Measurements from ENCODE around the gene SF3B4.
"Not testable (repeated sequence)": the region's sequence is repeated elsewhere in the genome, so short reads cannot be mapped to it uniquely, and the experiment has no call there.

SF3B4 gene, protein sequence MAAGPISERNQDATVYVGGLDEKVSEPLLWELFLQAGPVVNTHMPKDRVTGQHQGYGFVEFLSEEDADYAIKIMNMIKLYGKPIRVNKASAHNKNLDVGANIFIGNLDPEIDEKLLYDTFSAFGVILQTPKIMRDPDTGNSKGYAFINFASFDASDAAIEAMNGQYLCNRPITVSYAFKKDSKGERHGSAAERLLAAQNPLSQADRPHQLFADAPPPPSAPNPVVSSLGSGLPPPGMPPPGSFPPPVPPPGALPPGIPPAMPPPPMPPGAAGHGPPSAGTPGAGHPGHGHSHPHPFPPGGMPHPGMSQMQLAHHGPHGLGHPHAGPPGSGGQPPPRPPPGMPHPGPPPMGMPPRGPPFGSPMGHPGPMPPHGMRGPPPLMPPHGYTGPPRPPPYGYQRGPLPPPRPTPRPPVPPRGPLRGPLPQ

DNA sequence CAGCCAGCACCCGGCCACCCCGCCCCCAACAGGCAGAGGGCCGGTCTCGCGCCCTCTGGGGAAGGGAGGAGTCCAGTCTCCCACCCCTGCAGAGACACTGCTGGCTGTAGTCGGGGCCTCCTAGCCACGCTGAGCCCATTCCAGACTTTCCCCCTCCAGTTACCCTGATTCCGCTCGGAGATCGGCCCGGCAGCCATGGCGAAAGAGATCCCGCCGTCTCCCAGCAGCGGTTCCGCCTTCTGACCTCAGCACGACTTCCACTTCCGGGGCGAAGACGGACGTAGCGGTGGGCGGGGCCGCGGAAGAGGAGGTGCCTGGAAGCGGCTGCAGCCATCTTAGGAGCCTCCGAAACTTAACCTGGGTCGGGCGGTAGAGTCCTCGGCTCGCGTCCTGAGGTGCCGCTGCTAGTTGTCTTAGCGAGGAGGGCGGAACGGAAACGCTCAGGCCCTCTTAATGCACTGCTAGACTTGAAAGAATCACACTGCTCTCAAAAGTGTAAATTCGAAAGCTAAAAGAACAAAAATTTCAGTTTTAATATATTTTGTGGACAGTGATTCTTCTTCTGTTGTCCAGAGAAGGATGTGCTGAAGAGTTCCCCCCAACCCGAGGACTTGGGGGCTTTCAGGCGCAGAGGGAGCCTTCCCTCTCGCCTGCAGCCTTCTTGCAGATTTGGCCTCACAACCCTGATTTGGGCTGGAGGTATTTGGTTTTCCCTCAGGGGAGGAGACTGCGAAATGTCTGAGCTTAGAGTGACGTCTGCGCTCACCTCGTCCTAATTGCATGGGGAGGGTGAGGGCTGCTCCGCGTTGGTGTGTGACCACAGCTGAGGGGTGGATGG lies at the start of gene SF3B4:
SF3B4 (minus strand) TSS at position 241 of the 838 bp plus-strand sequence; CDS start at position 197, 44 bp downstream.
- no peaks in the 10 kb centered on the region for H3K27me3 Mint-ChIP-seq
- H3K4me1 Mint-ChIP-seq (ENCODE audit: low read depth) = peaks cover 40% of the 10 kb centered on the region
- peak within 1 kb of the TSS; percentile 95 for H3K27ac Mint-ChIP-seq
- peaks cover 18% of the 10 kb centered on the region for H3K36me3 Mint-ChIP-seq
- no peaks in the 10 kb centered on the region for H3K9me3 Mint-ChIP-seq (ENCODE audit: low read depth)
- peak within 1 kb of the TSS; percentile 98 for H3K4me3 Mint-ChIP-seq

DNA sequence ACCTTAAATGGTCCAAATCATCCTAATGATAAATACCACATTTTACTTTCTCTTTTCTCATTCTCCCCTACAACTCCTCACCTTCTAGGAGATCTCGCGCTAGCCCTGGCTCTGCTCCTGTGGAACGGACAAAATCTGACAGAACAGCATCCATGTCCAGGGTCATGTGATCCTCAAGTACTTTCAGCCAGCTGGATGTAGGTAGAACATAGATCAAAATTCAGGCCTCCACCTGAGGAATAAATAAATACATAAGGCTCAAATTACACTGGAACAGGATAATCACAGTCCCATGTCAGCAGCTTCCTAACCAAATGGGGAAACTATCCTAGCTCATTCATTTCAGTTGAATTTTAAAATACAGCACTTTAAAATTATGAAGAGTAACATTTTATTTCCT lies 49.7 kb upstream of the SF3B4 start:
- no peaks in the 10 kb centered on the region for H3K9me3 Mint-ChIP-seq (ENCODE audit: low read depth)
- no peaks in the 10 kb centered on the region for H3K27me3 Mint-ChIP-seq
- H3K27ac Mint-ChIP-seq = no peak overlapping the region
- peaks cover 31% of the 10 kb centered on the region for H3K4me1 Mint-ChIP-seq (ENCODE audit: low read depth)
- H3K36me3 Mint-ChIP-seq = peaks cover 20% of the 10 kb centered on the region
- no peak overlapping the region for H3K4me3 Mint-ChIP-seq

DNA sequence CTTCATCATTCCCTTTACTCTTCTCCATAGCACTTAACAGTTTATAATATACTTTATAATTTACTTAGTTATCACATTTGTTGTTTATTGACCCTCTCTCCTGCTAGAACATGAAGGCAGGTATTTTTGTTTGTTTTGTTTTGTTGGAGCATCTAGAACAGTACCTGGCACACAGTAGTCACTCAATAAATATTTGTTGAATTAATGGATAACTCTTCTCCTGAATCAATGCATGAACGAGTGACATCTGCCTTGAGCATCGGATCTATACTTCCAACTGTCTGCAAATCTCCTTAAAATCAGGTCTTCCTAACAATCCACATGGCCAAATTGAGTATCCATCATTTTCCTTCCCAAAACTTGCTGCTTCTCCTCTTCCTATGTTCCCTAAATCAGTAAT lies 44.9 kb upstream of the SF3B4 start:
- Mint-ChIP-seq H3K36me3 (peaks cover 24% of the 10 kb centered on the region), H3K27me3 (no peaks in the 10 kb centered on the region), H3K4me3 (no peak overlapping the region), H3K4me1 (ENCODE audit: low read depth) (peaks cover 1% of the 10 kb centered on the region), H3K9me3 (ENCODE audit: low read depth) (no peaks in the 10 kb centered on the region), H3K27ac (no peak overlapping the region)

DNA sequence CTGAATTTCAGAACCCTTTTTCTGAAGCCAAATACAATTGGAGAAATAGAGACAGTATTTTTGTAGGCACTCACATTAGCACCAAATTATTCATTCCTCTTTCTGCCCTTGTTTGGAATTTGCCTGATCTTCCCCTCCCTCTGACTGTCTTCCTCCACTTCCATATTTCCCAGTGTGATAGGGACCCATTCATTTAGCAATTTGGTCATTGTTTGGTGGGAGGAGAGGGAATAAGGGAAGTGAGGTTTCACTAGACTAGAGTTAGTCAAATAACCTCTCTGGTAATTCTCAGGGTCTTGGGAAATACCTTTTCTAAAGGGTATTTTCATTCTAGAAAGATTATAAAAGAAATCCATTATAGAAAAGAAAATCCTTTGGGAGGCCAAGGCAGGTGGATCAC lies 40.0 kb upstream of the SF3B4 start:
- Mint-ChIP-seq H3K27me3 (no peaks in the 10 kb centered on the region), H3K9me3 (ENCODE audit: low read depth) (no peaks in the 10 kb centered on the region), H3K36me3 (peaks cover 13% of the 10 kb centered on the region), H3K4me1 (ENCODE audit: low read depth) (peaks cover under 1% of the 10 kb centered on the region), H3K27ac (peak overlapping the region; percentile 64), H3K4me3 (no peak overlapping the region)

DNA sequence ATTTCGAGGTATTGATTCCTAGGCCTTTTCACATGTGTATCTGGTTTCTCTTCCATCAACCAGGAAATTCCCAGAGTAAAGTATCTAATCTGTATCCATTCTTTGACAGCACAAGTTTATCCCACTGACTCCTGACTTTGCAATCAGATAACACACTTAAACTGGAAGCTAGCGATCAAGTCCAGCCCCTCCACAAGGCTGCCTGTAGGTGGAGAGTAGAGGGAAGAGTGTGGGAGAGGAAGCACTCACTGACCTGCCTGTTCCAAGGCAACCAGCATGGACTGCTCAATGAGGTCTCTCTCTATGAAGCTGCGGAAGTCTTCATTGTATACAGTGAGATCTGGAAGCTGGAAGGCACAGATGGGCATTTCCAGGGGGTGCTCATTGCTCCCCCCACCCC lies 39.4 kb upstream of the SF3B4 start:
- H3K27me3 Mint-ChIP-seq = no peaks in the 10 kb centered on the region
- peaks cover 8% of the 10 kb centered on the region for H3K36me3 Mint-ChIP-seq
- H3K4me1 Mint-ChIP-seq (ENCODE audit: low read depth) = peaks cover 6% of the 10 kb centered on the region
- H3K4me3 Mint-ChIP-seq = no peak overlapping the region
- H3K27ac Mint-ChIP-seq = no peak overlapping the region
- no peaks in the 10 kb centered on the region for H3K9me3 Mint-ChIP-seq (ENCODE audit: low read depth)

DNA sequence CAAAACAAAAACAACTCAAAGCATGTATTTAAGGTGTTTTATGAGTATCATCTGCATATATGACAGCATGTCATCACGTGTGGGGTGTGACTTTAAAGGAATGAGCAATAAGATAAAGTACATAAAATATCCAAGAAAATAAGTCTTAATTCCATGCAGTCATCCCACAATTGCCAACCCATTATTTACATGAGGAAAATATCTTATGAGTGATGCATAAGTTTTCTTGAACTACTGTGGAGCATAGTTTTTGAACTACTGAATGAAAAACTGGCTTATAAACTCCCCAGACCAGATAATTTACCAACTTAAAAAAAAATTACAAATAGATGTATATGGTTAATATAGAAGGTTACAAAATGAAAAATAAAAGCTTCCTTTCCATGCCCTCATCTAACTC lies 38.8 kb upstream of the SF3B4 start:
- Mint-ChIP-seq H3K4me3 (no peak overlapping the region), H3K9me3 (ENCODE audit: low read depth) (no peaks in the 10 kb centered on the region), H3K4me1 (ENCODE audit: low read depth) (peaks cover 7% of the 10 kb centered on the region), H3K27ac (no peak overlapping the region), H3K36me3 (peaks cover 5% of the 10 kb centered on the region), H3K27me3 (no peaks in the 10 kb centered on the region)

DNA sequence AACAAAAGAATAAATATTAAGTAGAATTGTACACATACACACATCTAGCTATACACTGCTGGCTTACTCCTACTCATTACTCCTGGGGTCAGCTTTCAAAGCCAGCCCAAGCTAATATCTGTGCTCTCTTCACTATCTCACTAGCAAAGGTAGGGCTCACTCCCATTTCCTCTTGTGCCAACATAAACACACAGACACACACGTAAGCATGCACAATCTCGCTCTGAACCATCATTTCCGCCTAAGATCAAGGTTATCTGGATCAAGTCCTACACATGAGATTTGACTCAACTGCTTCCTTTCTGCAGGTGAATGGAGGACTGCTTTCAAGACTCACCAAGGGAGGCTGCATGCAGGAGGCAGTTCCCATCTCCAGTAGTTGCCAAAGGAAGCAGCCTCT lies 37.8 kb upstream of the SF3B4 start:
- Mint-ChIP-seq H3K4me1 (ENCODE audit: low read depth) (peaks cover 7% of the 10 kb centered on the region), H3K4me3 (no peak overlapping the region), H3K27me3 (no peaks in the 10 kb centered on the region), H3K9me3 (ENCODE audit: low read depth) (no peaks in the 10 kb centered on the region), H3K27ac (no peak overlapping the region), H3K36me3 (peaks cover 7% of the 10 kb centered on the region)

DNA sequence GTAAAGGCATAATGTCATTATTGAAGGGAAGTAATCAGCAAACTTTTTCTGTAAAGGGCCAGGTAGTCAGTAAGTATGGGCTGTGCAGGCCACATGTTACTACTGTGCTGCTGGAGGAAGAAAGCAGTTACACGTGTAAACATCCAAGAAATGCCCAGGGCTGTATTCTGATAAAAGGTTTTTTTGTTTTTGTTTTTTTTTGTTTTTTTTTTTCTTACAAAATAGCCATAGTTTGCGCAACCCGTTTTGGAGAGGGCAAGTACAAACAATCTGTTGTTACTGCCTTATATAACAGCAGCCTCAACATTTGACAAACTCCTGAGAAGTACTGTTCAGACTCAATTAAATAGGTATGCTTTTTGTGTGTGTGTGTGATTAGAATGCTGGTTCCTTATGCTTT lies 35.8 kb upstream of the SF3B4 start:
- Mint-ChIP-seq H3K36me3 (peaks cover 13% of the 10 kb centered on the region), H3K27me3 (no peaks in the 10 kb centered on the region), H3K27ac (peak overlapping the region; percentile 64), H3K4me1 (ENCODE audit: low read depth) (peaks cover 7% of the 10 kb centered on the region), H3K9me3 (ENCODE audit: low read depth) (no peaks in the 10 kb centered on the region), H3K4me3 (no peak overlapping the region)

DNA sequence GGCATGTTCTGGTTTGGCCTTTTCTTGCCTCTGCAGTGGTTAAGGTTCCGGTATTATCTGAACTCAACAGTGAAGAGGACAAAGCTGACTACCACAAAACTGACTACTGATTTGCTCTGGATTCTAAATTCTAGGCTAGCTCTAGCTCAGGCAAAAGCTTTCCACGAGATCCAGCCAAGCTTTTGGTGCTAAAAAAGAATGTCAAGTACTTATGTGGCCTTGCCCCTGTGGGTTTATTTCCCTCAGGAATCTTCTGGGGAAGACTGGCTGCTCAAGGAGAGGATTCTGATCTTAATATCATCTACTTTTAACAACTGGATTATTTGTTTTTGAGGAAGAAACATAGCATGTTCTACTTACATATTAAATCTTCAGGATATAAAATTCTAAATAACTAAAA lies 35.1 kb upstream of the SF3B4 start:
- no peaks in the 10 kb centered on the region for H3K27me3 Mint-ChIP-seq
- H3K36me3 Mint-ChIP-seq = peaks cover 16% of the 10 kb centered on the region
- H3K4me3 Mint-ChIP-seq = no peak overlapping the region
- peak overlapping the region; percentile 64 for H3K27ac Mint-ChIP-seq
- peaks cover 7% of the 10 kb centered on the region for H3K4me1 Mint-ChIP-seq (ENCODE audit: low read depth)
- no peaks in the 10 kb centered on the region for H3K9me3 Mint-ChIP-seq (ENCODE audit: low read depth)

DNA sequence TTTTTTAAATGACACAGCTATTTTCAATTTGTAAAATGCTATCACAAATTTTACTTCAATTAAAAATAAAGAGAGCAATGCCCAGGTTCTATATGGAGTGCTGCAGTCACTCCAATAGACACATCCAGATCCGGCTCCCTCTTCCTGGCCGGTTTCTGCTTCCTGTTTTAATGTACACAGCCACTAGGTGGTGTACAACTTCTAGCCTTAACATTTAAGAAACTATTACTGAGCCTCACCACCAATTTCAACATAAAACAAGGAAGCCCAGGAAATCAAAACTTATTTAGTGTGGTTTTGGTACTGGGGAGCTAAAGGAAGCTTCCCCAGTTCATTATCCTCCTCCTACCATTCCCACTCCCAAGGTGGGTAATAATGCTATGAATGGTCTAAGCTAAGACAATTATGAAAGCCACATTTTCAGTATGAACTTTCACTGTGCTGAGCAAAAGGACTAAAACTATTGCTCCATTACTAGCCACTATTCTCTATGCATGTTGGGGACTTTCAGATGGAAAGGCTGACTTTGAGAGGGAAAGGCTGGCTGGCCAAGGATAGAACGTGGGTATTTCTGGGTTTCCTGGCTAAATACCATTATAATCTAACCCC lies 34.5 kb upstream of the SF3B4 start:
- no peak overlapping the region for H3K4me3 Mint-ChIP-seq
- no peak overlapping the region for H3K27ac Mint-ChIP-seq
- H3K9me3 Mint-ChIP-seq (ENCODE audit: low read depth) = no peaks in the 10 kb centered on the region
- peaks cover 16% of the 10 kb centered on the region for H3K36me3 Mint-ChIP-seq
- H3K4me1 Mint-ChIP-seq (ENCODE audit: low read depth) = peaks cover 7% of the 10 kb centered on the region
- no peaks in the 10 kb centered on the region for H3K27me3 Mint-ChIP-seq

DNA sequence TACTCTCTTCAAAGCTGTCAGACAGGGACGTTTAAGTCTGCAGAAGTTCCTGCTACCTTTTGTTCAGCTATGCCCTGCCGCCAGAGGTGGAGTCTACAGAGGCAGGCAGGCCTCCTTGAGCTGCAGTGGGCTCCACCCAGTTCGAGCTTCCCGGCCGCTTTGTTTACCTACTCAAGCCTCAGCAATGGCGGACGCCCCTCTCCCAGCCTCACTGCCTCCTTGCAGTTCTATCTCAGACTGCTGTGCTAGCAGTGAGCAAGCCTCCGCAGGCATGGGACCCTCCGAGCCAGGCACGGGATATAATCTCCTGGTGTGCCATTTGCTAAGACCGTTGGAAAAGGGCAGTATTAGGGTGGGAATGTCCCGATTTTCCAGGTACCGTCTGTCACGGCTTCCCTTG lies 29.9 kb upstream of the SF3B4 start:
- not testable (repeated sequence) for H3K4me3 Mint-ChIP-seq; H3K27ac Mint-ChIP-seq; H3K9me3 Mint-ChIP-seq (ENCODE audit: low read depth); H3K27me3 Mint-ChIP-seq; H3K4me1 Mint-ChIP-seq (ENCODE audit: low read depth)
- peaks cover 20% of the 10 kb centered on the region for H3K36me3 Mint-ChIP-seq

DNA sequence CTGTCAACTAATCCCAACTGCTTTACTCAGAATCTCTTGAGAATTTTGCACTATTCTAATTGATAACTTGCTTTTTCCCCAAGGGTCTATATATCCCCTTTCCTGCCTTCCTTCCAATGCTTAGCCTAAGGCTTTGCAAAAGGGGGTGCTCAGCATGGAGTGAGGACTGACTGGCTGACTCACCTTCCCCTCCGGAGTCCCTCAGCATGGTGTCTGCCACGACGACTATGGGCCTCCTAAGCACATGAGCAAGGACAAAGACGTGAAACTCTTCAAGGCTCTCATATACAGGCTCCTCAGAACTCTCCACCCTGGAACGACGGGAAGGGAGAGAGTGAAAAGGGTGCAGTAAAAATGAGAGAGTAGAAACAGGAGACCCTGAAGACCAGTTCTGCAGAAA lies 22.3 kb upstream of the SF3B4 start:
- no peak overlapping the region for H3K27ac Mint-ChIP-seq
- H3K9me3 Mint-ChIP-seq (ENCODE audit: low read depth) = no peaks in the 10 kb centered on the region
- no peak overlapping the region for H3K4me3 Mint-ChIP-seq
- H3K4me1 Mint-ChIP-seq (ENCODE audit: low read depth) = no peaks in the 10 kb centered on the region
- H3K36me3 Mint-ChIP-seq = peaks cover 12% of the 10 kb centered on the region
- no peaks in the 10 kb centered on the region for H3K27me3 Mint-ChIP-seq

DNA sequence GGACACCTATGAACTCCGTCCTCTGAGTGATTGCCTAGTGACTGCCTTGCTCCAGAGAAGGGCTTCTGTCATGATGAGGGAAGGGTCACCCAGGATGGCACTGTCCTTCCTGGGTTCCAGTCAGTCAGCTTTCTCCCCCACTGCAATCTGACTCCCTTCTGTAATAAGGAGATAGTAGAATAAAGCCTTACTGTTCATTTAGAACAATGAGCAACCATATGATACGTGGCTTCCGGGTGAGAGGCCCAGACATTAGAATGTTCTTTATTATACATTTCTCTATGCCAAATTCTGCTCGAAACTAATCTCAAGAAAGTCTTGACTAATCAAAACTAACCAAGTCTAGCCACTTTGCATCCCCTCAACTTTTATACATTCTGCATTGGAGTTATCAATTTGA lies 17.6 kb upstream of the SF3B4 start:
- no peak overlapping the region for H3K4me3 Mint-ChIP-seq
- peaks cover 9% of the 10 kb centered on the region for H3K36me3 Mint-ChIP-seq
- H3K27ac Mint-ChIP-seq = no peak overlapping the region
- no peaks in the 10 kb centered on the region for H3K9me3 Mint-ChIP-seq (ENCODE audit: low read depth)
- no peaks in the 10 kb centered on the region for H3K27me3 Mint-ChIP-seq
- H3K4me1 Mint-ChIP-seq (ENCODE audit: low read depth) = peaks cover 4% of the 10 kb centered on the region

DNA sequence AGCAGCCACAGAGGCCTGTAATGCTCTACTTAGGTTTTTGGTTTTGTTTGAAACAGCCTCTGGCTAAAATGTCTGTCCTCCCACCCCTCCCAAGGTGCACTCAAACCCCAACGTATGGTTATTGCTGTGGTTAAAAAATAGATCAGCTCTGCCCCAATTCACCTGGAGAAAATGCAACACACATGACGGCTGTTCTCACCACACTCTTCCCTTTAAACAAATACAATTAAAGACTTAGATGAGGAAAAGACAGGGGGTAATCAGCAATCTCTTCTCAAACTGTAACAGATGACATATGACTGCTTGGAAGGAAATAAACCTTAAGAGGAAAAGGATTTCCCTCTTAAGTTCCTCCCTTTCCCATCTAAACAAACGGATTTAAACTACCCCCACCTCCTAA lies 15.3 kb upstream of the SF3B4 start:
- H3K9me3 Mint-ChIP-seq (ENCODE audit: low read depth) = no peaks in the 10 kb centered on the region
- peaks cover 9% of the 10 kb centered on the region for H3K36me3 Mint-ChIP-seq
- no peaks in the 10 kb centered on the region for H3K27me3 Mint-ChIP-seq
- peak overlapping the region; percentile 54 for H3K27ac Mint-ChIP-seq
- no peak overlapping the region for H3K4me3 Mint-ChIP-seq
- peaks cover 17% of the 10 kb centered on the region for H3K4me1 Mint-ChIP-seq (ENCODE audit: low read depth)

DNA sequence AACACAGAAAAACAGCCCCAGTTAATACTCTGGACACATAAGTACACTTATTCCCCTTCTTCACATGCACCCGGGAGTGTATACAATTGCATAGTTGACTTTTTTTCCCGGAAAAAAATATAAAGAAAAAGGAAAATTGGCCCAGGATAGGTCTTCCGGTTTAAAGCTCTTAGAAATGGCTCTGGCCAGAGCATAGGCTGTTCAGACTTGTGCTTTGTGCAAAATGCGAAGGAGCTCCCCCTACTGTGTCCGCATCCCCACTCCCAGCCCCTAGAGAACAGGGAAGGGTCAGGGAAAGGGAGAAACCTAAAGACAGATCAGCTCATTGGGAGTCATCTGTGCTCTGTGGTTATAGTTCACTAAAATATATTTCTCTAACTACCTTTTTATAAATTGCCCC lies 14.6 kb upstream of the SF3B4 start:
- H3K36me3 Mint-ChIP-seq = peaks cover 6% of the 10 kb centered on the region
- no peak overlapping the region for H3K27ac Mint-ChIP-seq
- H3K4me1 Mint-ChIP-seq (ENCODE audit: low read depth) = peaks cover 23% of the 10 kb centered on the region
- H3K9me3 Mint-ChIP-seq (ENCODE audit: low read depth) = no peaks in the 10 kb centered on the region
- no peak overlapping the region for H3K4me3 Mint-ChIP-seq
- H3K27me3 Mint-ChIP-seq = no peaks in the 10 kb centered on the region
